CD4-positive, alpha-beta T cell (primary cell): ENCODE data around the gene EIPR1. TPM values are rescaled to one million over a fixed set of nuclear protein-coding genes. Genes with fewer than 3 reads are reported as not detected.

Source experiments
- ATAC-seq: fragments of 200-7000 bp; cut with Tn5 transposase; one replicate; pipeline ENCODE4 v1.10.0; 2022; ENCODE audit warnings: mild to moderate bottlenecking; ENCODE audit not compliant: poor library complexity
- CTCF ChIA-PET: fragments of 350-600 bp; sonication (Branson Sonifier 250); formaldehyde crosslinking; loops from one replicate; lab custom pipeline; 2021; ENCODE audit warnings: antibody characterized with exemption, inconsistent platforms; lab: Charles Lee
- POLR2A ChIA-PET: fragments of 350-600 bp; sonication (Branson Sonifier 250); formaldehyde crosslinking; loops from one replicate; lab custom pipeline; 2021; ENCODE audit warnings: antibody characterized with exemption, inconsistent platforms; lab: Charles Lee
- DNase-seq, 14 experiments: peaks; one replicate each; pipeline ENCODE4 v3.0.0-alpha.2; 2013 to 2020; ENCODE audit warnings: mixed read lengths in 2 of 14
- H3K27ac ChIP-seq, 2 donors: one replicate each; pipeline versions ENCODE4 v1.5.1 to v1.7.0; 2013; ENCODE audit warnings: low read length in 2 of 2, low read depth in 1 of 2, mild to moderate bottlenecking in 1 of 2
- H3K27me3 ChIP-seq, 2 experiments: 1 replicate in 1 of 2; 2 replicates in 1 of 2; pipeline versions ENCODE4 v1.6.1 to v1.7.0; 2013; ENCODE audit warnings: low read length in 2 of 2, control low read depth in 1 of 2, mild to moderate bottlenecking in 1 of 2, moderate library complexity in 1 of 2; ENCODE audit not compliant: insufficient read depth in 2 of 2, control insufficient read depth in 1 of 2
- H3K36me3 ChIP-seq: one replicate; pipeline ENCODE4 v1.6.1; 2013; ENCODE audit warnings: low read length, control low read depth; ENCODE audit not compliant: insufficient read depth
- H3K4me1 ChIP-seq: one replicate; pipeline ENCODE4 v1.6.1; 2013; ENCODE audit warnings: low read length, control low read depth; ENCODE audit not compliant: insufficient read depth
- H3K4me3 ChIP-seq: one replicate; pipeline ENCODE4 v1.5.1; 2013; ENCODE audit warnings: mild to moderate bottlenecking, low read length, moderate library complexity
- H3K9me3 ChIP-seq, 2 experiments: 1 replicate in 1 of 2; 2 replicates in 1 of 2; pipeline versions ENCODE4 v1.6.1 to v1.7.0; 2013; ENCODE audit warnings: low read length in 2 of 2, mild to moderate bottlenecking in 2 of 2, control low read depth in 1 of 2, moderate library complexity in 1 of 2; ENCODE audit not compliant: control insufficient read depth in 1 of 2, insufficient read depth in 1 of 2
- H3K27ac Mint-ChIP-seq: one replicate; pipeline ENCODE4 v1.8.0; 2020; ENCODE audit warnings: mixed read lengths
- H3K27me3 Mint-ChIP-seq: one replicate; pipeline ENCODE4 v1.8.0; 2021; ENCODE audit warnings: mixed read lengths
- H3K36me3 Mint-ChIP-seq: one replicate; pipeline ENCODE4 v1.8.0; 2021; ENCODE audit warnings: low read depth, mixed read lengths
- H3K4me1 Mint-ChIP-seq: one replicate; pipeline ENCODE4 v1.8.0; 2021; ENCODE audit warnings: low read depth, mixed read lengths
- H3K4me3 Mint-ChIP-seq: one replicate; pipeline ENCODE4 v1.8.0; 2020; ENCODE audit warnings: mild to moderate bottlenecking, mixed read lengths
- H3K9me3 Mint-ChIP-seq: one replicate; pipeline ENCODE4 v1.8.0; 2020; ENCODE audit warnings: mixed read lengths
- CTCF ChIP-seq: fragments of 200-600 bp; IDR thresholded peaks from one replicate; pipeline ENCODE4 v1.8.0; 2022; ENCODE audit warnings: antibody characterized with exemption, mild to moderate bottlenecking
- intact Hi-C, 2 experiments: fragments of 100-400 bp; cut with DNase I in 1 of 2; cut with micrococcal nuclease in 1 of 2; formaldehyde crosslinking; loops; one replicate each; pipeline versions ENCODE4 v1.15.1 to v1.9.0; 2023 to 2025; cut with DNase I, micrococcal nuclease
- total RNA-seq, 174 experiments: library from RNA in 2 of 174; stranded (reverse) in 2 of 174; gene quantifications; one replicate each; pipeline ENCODE4 v1.2.3 and lab custom pipeline; 2021 to 2026

EIPR1 gene
- total RNA-seq, 2 experiments from 2014 or later, result 11.0 to 12.4 TPM

- intact Hi-C loops, result no loop called here
- ChIA-PET POLR2A (no interaction called here), CTCF (no interaction called here)
- no peaks in the 10 kb centered on the region for H3K27me3 Mint-ChIP-seq
- Histone ChIP-seq H3K27ac (no peak overlapping the region), H3K36me3 (peaks cover 14% of the 10 kb centered on the region), H3K9me3 (peaks cover 0 to 21% of the 10 kb centered on the region in 2 experiments), H3K27me3 (no peaks in the 10 kb centered on the region), H3K4me3 (no peak overlapping the region), H3K4me1 (no peaks in the 10 kb centered on the region)
- H3K9me3 Mint-ChIP-seq, result peaks cover 3% of the 10 kb centered on the region
- no peak overlapping the region for H3K4me3 Mint-ChIP-seq
- peaks cover 49% of the 10 kb centered on the region for H3K36me3 Mint-ChIP-seq
- TF ChIP-seq CTCF, result no peak
- H3K4me1 Mint-ChIP-seq, result no peaks in the 10 kb centered on the region
- DNase-seq (no peak), ATAC-seq (no peak)
- H3K27ac Mint-ChIP-seq, result no peak overlapping the region
These were observed 96.7 kb downstream of the EIPR1 start for GRCh38 chr2:3280683-3281520.

- no peak for DNase-seq
- Histone ChIP-seq H3K36me3 (peaks cover 14% of the 10 kb centered on the region), H3K27me3 (no peaks in the 10 kb centered on the region), H3K4me1 (no peaks in the 10 kb centered on the region), H3K4me3 (no peak overlapping the region), H3K9me3 (peaks cover 0 to 21% of the 10 kb centered on the region in 2 experiments), H3K27ac (no peak overlapping the region)
- ATAC-seq, result no peak
- no peak overlapping the region for H3K27ac Mint-ChIP-seq
- H3K4me1 Mint-ChIP-seq, result no peaks in the 10 kb centered on the region
- ChIA-PET POLR2A (interaction anchor here (1.0 kb wide), 1 partner anchor 64 kb away, joined by 3 read pairs; no protein-coding TSS in a partner anchor), CTCF (no interaction called here)
- H3K36me3 Mint-ChIP-seq, result peaks cover 56% of the 10 kb centered on the region
- H3K27me3 Mint-ChIP-seq, result no peaks in the 10 kb centered on the region
- peaks cover 7% of the 10 kb centered on the region for H3K9me3 Mint-ChIP-seq
- TF ChIP-seq CTCF, result no peak
- intact Hi-C loops, result no loop called here
- H3K4me3 Mint-ChIP-seq, result no peak overlapping the region
These were observed 97.4 kb downstream of the EIPR1 start for GRCh38 chr2:3280197-3280596.

GRCh38 chr2:3279236-3279960, 98.2 kb downstream of the EIPR1 start:
- Mint-ChIP-seq H3K9me3 (peaks cover 10% of the 10 kb centered on the region), H3K27me3 (no peaks in the 10 kb centered on the region), H3K4me1 (no peaks in the 10 kb centered on the region), H3K27ac (no peak overlapping the region), H3K4me3 (no peak overlapping the region), H3K36me3 (peaks cover 64% of the 10 kb centered on the region)
- DNase-seq (no peak), ATAC-seq (no peak)
- Histone ChIP-seq H3K4me1 (no peaks in the 10 kb centered on the region), H3K27me3 (no peaks in the 10 kb centered on the region), H3K27ac (no peak overlapping the region), H3K4me3 (no peak overlapping the region), H3K9me3 (peaks cover 0 to 21% of the 10 kb centered on the region in 2 experiments), H3K36me3 (peaks cover 14% of the 10 kb centered on the region)
- intact Hi-C loops, result no loop called here
- no peak for TF ChIP-seq CTCF
- CTCF ChIA-PET, result no interaction called here
- POLR2A ChIA-PET, result interaction anchor here (1.0 kb wide), 1 partner anchor 63 kb away, joined by 3 read pairs; no protein-coding TSS in a partner anchor
